ENCODE data around the gene CAPN3.

- TF ChIP-seq CTCF (conservative IDR thresholded peaks at IDR 0.05) = no peak
- TF ChIP-seq ZFX (IDR thresholded peaks at IDR 0.05) = no peak
Measured at GRCh38 chr15:42387603-42388002, 28.3 kb downstream of the CAPN3 start.

All from C4-2B (cell line).